ENCODE results near the gene STK24.
"Not testable (repeated sequence)": the region's sequence is repeated elsewhere in the genome, so short reads cannot be mapped to it uniquely, and the experiment has no call there.

Gene STK24

DNA sequence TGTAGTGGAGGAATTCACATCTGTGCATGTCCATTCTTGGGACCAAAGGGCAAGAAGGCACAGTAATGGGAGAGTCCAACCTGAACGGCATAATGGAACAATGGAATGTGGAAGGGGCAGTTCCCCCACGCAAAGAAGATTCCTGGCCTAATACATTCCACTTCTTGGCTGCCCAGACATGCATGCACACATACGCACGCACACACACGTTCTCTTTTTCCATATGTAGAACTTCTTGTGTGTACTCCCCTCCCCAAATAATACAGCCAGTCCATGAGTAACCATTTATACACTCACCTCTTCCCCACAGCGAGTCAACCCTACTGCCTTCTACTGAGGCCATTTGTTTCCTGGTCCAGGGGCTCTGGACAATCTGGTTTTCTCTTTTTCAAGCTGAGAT lies 6.0 kb upstream of the STK24 start:
- no peak for DNase-seq (ENCODE audit: low read depth)

DNA sequence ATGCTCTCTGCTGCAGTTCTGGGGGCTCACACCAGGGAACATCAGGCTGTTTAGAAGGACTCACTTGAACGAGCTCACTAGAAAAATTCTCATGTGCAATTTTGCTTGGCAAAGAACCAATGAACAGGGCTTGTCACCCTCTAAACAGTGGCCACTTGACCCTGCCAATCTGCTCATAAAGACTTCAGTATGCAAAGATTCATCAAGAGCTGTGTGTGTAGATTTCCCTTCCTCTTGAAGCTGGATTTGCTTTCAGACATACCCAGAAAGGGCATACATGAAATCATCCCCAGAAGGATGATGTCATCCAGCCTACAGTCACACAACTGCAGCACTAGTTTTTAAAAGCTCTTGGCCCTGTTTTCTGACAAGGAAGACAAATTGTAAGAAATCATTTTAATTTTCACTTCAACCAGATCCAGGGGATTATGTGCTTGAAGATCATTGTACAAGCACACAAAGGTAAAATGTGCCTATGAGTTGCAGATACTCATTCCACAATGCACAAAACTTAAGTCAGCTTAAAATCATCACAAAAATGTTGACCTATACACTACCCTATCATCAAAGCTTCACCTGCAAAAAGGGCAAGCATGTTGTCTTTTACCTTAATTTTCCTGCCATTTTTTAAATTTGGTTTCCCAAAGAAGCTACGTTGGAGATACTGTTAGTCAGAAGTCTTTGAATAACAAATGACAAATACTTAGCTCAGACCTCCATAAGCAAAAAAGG lies 5.2 kb upstream of the STK24 start:
- no peak for DNase-seq (ENCODE audit: low read depth)

DNA sequence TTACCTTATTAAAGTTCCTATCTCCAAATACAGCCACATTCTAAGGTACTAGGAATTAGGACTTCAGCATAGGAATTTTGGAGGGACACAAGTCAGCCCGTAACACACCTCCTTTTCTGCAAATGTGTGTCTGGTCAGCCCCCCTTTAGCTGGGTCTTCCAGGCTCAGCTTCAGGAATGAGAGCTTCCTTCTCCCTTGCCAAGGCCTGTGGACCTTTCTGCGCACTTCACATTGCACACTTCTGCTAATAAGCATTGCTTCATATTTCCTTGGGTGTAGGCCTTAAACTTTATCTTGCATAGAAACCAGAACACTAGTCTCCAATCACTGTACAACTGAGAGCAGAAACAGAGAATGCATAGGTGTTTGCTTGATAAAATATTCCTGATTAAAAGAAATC lies 4.5 kb upstream of the STK24 start:
- no peak for DNase-seq (ENCODE audit: low read depth)

DNA sequence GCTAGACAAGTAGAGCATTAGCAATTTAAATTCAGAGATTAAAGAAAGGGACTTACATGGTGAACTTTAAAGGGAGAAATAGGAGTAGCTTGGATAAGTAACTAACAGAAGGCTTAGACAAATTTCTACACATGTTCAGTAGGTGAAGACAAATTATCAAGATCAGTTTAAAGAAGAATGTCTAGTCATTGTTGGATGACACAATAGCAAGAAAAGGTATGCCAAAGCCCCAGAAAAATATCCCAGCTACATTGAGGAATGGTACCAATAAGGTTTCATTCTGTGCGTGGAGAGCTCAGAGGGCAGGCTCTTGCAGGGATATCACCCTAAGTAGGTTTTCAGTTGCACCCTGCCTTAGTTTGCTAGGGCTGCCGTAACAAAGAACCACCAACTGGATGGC lies 3.5 kb upstream of the STK24 start:
- no peak for DNase-seq (ENCODE audit: low read depth)

DNA sequence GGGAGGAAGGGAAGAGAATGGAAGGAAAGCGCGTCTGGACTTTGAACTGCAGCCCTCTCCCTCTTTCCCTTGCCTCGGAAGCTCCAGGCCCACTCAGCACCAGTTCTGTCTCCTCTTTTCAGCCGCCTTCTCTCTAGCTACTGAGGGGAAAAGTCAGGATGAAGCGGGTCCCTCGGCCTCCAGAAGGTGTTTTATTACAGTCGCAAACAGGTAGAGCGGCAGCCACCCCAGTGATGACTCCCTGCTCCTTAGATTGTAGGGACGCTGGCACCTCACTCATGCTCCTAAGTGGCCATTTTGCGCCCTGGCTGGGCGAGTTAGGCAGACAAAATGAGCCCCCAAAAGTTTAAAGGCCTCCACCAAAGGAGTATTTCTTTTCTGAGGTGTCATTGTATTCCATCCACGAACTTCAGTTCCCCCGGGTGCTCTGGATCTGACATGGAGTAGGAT lies 954 bp upstream of the STK24 start:
- no peak for DNase-seq (ENCODE audit: low read depth)

DNA sequence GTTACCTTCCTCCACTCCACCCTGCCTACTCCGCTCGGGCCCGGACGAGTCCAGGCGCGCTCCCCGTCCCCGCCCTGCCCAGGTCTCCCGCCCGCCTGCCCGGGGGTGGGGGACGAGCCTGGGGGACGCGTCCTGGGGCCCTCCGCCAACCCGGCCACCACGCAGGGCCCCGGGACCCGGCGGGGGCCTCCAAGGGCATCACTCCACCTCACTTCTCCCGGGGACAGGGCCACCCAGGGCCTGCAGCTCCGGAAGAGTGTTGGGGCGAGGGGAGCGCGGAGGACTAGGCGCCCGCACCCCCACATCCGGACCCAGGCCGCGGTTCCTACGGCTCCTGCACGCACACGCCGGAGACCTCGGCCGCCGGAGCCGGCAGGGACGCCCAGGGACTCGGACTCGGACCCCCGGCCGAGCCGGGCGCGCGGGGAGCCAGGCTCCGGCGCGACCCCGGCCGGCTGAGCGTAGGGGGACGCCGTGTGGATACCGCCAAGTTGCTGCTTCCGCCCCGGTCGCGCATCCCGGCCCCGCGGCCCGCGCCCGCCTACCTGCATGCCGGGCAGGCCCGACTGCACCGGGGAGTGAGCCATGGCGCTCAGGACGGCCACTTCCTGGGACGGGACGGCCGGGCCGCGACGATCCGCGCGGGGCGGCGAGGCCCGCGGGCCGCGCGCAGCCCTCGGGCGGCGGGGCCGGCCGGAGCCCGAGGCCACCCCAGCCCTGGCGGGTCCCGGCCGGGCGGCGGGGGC lies 534 bp downstream of the STK24 start:
- peak; percentile 15 for DNase-seq (ENCODE audit: low read depth)

DNA sequence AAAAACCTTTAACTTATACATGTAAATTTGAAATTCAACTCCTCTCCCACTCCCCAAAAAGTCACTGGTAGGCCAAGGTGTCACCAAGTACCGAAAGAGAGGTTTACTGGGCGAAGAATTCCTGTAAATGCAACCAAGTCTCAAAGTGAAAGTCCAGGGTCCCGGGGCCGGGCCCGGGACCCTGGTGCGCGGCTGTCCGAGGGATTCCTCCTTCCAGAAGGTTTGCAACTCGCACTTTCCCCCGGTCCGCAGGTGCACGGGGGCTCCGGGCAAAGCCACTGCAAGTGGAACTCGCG lies 1.1 kb downstream of the STK24 start:
- DNase-seq (ENCODE audit: low read depth), result no peak

DNA sequence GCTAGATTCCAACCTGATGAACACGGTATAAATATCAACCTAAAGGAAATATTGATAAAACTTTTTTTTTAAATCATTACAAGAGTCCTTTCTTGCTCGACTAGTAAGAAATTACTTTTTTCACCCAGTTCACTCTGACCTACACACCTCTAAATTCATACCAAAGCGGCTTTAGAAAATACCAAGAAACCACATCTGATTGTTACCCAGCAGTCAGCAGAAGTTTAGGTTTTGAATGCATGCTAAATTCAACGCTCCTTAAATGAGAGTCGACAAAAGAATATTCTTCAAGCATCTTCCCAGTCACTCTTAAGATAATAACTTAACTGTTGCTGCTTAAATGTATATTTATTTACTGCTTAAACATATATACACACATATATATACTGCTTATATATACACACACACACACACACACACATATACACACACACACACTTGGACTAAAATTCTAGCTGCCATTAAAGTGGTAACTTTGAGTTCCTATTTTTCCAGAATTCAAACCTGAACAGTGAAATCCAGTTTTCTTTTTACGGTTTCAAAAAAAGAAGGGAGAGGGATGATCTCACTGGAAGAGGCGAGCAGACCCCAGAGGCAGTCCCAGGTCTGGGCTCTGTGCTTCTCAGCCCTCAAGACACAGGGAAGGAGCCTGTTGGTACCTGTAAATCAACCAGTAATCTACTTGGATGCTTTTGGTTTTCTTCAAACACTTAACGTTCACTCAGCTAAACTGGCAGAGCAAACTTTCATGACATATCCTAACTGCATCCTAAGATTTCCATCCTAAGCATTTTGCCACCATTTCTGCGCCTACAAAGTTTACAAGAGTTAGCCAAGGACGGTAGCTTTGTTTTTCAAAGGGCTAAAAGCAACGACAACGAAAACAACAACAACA lies 1.7 kb downstream of the STK24 start:
- DNase-seq (ENCODE audit: low read depth), result no peak

DNA sequence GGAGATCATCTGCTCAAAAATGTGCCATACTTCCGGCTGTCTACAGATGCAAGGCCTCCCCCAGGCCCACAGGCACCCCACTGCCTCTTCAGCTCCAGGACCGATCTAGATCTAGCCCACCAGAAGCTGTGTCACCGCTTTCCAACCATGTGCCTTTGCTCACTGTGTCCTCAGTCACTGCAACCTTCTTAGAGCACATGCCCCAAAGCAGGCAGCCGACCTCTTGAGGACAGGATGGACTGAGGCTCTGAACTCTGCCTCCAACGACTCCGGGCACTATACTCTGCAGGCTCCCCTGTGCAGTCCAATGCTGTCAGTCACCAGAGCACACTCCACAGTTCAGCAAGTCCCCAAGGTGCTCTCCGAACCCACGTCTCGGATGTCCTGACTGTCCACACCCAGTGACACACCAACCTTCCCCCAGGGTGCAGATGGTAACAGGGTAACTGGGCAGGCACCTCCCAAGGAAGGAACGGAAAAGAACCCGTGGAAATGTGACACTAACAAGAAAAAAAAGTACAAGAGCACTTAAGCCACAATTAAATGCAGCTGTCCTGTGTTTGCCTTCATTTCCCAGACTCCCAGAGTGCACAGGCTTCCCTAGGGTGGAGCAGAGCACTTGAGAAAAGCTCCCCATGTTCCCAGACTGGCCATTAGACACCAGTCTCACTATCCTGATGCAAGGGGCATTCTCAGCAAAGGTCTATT lies 4.8 kb downstream of the STK24 start:
- DNase-seq (ENCODE audit: low read depth), result no peak

DNA sequence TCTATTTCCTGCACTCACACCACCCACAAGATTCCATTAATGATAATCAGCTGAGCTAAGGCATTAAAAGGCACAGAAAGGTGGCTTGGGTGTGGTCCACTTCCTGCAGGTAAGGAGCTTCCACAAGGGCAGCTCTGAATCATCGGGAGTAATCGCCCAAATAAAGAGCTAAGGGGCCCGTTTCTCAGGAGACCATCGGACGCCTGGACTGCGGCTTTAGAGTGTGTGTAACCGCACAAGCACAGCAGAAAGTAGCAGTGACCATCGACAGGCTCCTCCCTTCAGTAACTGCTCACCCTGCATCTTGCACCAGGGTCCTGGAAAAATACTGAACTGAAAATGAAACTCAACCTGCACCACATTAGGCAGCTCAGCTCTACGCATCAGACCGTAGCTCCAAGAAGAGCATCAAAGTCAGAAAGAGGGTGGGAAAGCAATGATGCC lies 6.0 kb downstream of the STK24 start:
- DNase-seq (ENCODE audit: low read depth), result no peak

DNA sequence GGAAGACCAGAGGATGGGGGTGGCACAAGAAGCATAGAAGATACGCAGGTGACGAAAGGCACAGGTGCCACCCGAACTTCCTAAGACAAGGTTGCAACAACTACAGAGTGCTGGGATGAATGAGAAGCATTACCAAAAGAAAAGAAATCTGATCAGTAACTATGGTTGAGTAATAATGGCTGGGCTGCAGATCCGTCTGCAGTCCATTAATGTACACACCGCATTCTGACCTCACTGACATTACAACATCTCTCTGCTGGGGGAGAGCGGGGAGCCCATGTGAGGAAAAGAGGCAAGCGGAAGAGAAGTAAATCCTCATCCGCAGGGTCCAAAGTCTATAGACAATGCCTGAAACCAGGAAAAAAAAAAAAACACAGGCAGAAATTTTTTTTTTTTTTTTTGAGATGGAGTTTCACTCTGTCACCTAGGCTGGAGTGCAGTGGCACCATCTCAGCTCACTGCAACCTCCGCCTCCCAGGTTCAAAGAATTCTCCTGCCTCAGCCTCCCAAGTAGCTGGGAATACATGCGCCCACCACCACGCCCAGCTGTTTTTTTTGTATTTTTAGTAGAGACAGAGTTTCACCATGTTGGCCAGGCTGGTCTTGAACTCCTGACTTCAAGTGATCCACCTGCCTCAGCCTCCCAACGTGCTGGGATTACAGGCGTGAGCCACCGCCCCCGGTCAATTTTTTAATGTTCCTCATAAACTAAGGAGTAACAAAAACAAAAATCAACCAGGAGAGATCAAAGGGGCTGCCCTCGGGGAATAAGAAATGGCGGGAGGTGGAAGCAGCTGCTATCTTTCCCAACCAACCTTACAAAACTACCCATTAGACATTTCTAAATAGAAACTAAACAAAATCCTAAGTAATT lies 7.2 kb downstream of the STK24 start:
- DNase-seq (ENCODE audit: low read depth), result not testable (repeated sequence)

DNA sequence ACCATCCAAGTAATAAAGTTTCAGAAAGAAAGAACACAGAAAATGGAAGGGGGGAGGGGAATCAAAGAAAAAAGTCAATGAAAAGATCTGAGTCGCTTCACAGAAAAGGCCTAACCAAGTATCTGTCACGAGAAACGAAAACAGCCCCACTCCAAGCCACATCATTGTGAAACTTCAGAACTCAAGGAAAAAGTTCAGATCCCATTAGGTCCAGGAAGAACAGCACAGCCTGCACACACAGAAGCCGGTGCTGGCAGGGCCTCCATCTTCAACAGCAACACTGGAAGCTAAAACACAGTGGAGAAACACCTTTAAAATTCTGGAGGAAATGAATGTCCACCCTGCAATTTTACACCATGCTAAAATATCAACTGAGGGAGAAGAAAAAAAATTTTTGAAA lies 8.0 kb downstream of the STK24 start:
- DNase-seq (ENCODE audit: low read depth), result no peak

DNA sequence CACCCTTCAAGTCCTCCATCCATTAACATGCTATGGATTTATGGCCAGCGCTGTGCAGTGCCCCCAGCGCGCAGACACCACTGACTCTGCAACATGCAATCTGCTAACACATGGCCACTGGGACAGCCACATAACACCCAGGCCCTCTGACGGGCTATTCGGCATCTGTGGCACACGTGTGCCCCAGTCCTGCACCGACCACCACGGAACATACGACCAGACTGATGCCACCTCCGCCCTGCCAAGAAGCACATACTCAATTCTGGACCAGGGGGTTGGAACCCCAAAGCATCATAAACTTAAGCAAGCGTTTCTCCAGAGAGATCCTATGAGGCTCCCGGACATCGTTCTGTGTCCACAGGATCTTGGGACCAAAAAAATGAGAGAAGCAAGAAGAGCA lies 9.8 kb downstream of the STK24 start:
- no peak for DNase-seq (ENCODE audit: low read depth)

DNA sequence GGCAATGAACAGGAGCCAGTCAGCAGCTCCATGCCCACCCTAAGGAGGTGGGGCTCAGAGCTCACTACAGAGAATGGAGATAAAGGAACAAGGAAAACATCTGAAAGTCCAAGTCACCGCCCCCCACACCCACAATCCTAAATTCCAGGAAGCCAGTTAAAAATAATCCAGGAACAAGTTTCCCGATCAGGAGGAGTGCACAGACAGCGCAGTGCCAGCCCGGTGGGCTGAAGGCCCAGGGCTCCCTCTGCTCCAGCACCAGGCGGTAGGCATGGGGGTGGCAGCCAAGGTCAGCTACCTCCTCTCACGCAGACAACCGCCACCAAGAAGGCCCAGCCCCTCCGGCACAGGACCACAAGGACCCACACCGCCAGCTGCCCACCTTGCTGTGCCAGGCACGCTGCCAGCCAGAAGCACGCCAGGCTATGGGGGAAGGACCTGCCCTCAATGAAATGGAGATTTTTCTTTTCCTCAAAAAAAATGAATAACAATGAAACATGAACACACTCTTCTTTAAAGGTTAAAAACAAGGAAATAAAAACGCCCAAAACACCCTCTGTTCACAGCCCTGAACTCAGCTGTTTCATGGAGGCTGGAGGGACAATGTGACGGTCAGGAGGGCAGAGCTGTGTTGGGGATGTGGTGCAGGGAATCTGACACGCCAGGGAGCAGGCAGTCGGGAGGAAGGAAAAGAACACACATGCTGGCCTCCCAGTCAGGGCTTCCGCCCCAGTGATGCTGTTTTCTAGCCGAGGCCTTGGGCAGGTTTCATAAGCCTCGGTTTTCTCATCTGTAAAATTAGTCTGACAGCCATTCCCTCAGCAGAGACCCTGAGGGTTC lies 11.0 kb downstream of the STK24 start:
- DNase-seq (ENCODE audit: low read depth), result no peak

DNA sequence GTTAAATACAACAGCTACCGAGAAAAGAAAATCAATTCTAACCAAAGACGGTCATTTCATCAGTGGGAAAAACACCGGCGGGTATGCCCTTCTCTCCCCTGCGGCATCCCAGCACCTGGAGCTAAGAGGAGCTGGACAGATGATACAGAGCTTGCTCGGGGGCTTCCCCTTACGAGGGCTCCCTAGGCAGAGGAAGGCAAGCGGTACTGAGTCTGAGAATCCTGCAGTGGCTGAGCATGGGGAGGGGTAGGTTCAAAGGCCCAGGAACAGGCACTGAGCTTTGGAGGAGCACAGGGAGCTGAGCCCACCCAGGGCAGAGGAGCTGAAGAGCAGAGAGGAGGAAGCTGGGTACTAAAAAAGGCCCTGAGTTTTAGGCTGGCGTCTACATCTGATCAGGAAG lies 12.7 kb downstream of the STK24 start:
- no peak for DNase-seq (ENCODE audit: low read depth)

DNA sequence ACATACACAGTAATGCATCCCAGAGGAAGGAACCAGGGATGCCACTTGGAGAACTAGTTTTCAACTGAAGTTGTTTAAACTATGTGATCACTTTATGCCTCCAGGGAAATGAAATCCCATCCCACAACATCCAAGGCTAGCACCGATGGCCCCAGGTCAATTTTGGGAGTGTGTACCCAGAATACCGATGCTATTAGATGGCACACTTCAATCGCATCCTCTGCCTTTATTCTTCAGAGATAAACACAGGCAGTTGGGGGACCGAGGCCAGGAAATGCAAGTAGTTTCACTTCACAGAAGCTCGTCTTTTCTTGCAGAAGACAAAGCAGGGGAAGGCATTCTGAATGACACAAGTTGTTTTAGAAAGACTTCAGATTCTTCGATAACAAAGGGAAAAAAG lies 13.8 kb downstream of the STK24 start:
- DNase-seq (ENCODE audit: low read depth), result no peak

DNA sequence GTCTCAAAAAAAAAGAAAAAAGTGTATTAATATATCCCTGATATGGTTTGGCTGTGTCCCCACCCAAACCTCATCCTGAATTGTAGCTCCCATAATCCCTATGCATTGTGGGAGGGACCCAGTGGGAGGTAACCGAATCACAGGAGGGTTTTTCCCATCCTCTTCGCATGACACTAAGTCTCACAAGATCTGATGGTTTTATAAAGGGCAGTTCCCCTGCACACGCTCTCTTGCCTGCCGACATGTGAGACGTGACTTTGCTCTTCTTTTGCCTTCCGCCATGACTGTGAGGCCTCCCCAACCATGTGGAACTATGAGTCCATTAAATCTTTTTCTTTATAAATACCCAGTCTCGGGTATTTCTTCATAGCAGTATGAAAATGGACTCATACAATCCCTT lies 17.7 kb downstream of the STK24 start:
- DNase-seq (ENCODE audit: low read depth), result no peak

DNA sequence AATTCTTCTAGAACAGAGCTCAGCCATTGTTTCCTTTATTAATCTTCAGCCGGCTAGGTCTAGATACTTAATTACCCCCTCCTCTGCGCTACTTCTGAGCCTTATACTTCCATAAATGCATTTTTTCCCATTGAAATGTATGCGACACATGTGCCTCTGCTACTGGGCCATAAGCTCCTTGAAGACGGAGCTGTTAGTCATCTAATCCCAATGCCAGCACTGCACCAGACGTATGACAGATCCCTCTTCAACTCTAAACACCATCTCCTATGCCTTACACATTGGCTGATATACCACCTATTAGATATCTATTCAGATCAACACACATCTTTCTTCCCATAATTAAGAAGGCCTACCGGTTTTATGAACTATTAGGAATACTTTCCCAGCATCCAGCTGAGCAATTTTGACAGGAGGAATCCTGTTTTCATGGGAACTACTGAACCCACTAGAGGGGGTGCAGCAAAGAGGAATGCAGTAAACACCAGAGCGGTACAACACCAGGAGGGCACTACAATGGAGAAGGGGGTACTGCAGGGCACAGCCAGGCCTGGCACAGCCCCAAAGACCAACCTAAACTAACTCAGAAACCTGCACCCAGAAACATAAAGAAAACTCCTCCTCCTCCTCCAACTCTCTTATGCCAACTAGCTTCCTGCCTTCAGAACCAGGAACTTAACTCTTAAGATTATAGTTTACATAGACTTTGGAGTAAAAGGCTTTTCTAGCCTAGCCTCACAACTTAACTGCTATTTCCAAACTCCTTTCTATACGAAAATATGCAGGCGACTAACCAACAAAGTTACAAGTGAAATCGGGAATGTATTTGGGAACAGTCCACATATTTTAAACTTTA lies 18.7 kb downstream of the STK24 start:
- no peak for DNase-seq (ENCODE audit: low read depth)

DNA sequence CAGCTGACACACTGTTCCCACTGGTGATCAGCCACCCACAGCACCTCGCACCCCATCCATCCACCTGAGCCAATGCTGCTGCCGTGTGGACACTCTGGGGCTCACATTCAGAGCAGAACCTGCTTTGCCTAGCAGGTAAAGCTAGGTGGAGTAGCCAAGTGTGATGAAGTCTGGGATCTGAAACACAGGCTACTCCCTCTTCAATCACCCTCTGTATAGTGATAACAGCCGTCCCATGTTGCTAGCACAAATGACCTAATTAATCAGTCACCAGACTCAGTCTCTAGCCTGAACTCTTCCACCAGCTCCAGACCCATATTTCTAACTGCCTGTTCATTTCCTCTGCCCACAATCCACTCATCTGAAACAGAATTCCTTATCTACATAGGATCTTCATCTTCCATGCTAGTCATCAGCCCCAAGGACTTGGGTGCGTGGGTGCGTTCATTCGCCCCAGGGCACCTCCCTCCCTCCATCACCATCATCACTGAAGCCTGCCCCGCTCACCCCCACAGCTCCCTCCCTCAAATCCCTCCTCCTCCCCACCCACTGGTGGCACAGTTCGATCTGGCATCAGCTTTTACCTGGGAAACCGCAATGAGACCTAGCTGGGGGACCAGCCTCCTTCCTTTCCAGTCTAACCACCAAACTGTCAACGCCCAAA lies 19.8 kb downstream of the STK24 start:
- DNase-seq (ENCODE audit: low read depth), result no peak
